ENCODE measurements around the gene MAP2K5. TPM values are rescaled to one million over a fixed set of nuclear protein-coding genes. Genes with fewer than 3 reads are reported as not detected.

Gene MAP2K5
- total and polyA plus RNA-seq, 9 of the 15 experiments (the other 6 are each of a cell fraction or from before 2014, with no cell fraction given): 0.41 to 16.5 (median 7.5) TPM

- TF ChIP-seq ELK1 (CRISPR knock-in tag; IDR thresholded peaks at IDR 0.05) (no peak), SREBF1 (IDR thresholded peaks at IDR 0.05; ENCODE audit: borderline replicate concordance, low read depth, low read length) (no peak), XRCC3 (IDR thresholded peaks at IDR 0.05) (no peak), AFF1 (IDR thresholded peaks at IDR 0.05; ENCODE audit: low read depth in 1 of 2, partially characterized antibody in 2 of 2) (peak in 1 of 2 experiments; percentile 16), FOSL1 (tag; conservative IDR thresholded peaks at IDR 0.05) (0 out of 2 replicates have a peak, but pooled peaks have one; percentile 2), ZFP36 (IDR thresholded peaks at IDR 0.05; ENCODE audit: low read depth, low read length, partially characterized antibody) (no peak), THAP12 (CRISPR knock-in tag; IDR thresholded peaks at IDR 0.05) (no peak), SOX6 (IDR thresholded peaks at IDR 0.05) (no peak), CREBBP (IDR thresholded peaks at IDR 0.05; ENCODE audit: low read depth, low read length) (no peak), TBP (optimal IDR thresholded peaks at IDR 0.05; ENCODE audit: low read depth, low read length) (no peak), TFAM (CRISPR knock-in tag; conservative IDR thresholded peaks at IDR 0.05) (no peak), ZNF197 (CRISPR knock-in tag; IDR thresholded peaks at IDR 0.05; ENCODE audit: low read depth) (no peak), NCOA2 (IDR thresholded peaks at IDR 0.05; ENCODE audit: partially characterized antibody in 2 of 2) (no peak)
Observed at GRCh38 chr15:67521783-67522568, 20.5 kb upstream of the MAP2K5 start (continued).
